ENCODE data around the gene FBP1. TPM values are rescaled to one million over a fixed set of nuclear protein-coding genes. Genes with fewer than 3 reads are reported as not detected.

FBP1 gene
- total RNA-seq, 4 donors from 2014 or later: 0.99 to 12.1 (median 6.6) TPM

GRCh38 chr9:94668928-94669729 lies 29.8 kb upstream of the FBP1 start:
- no peak overlapping the region for H3K4me3 ChIP-seq (ENCODE audit: low read depth, poor library complexity, severe bottlenecking)
- intact Hi-C loops (cut with DNase I; ENCODE audit: low total_unique reads): loop anchor here (10.0 kb wide), 1 partner anchor 1546 kb away; no protein-coding TSS in a partner anchor
- 43 to 55% methylated on average over 17 of the region's 17 CpGs for WGBS, 2 donors
- DNase-seq (ENCODE audit: low spot score in 2 of 2): no peak
- TF ChIP-seq CTCF (IDR thresholded peaks at IDR 0.05) (peak in 1 of 3 donors; percentile 18), POLR2A (IDR thresholded peaks at IDR 0.05) (no peak)

GRCh38 chr9:94668418-94668927 lies 29.2 kb upstream of the FBP1 start:
- TF ChIP-seq POLR2A (IDR thresholded peaks at IDR 0.05) (no peak), CTCF (IDR thresholded peaks at IDR 0.05) (no peak)
- DNase-seq (ENCODE audit: low spot score in 2 of 2): no peak
- WGBS, 2 donors: 48 to 49% methylated on average over 6 of the region's 6 CpGs
- no peak overlapping the region for H3K4me3 ChIP-seq (ENCODE audit: low read depth, poor library complexity, severe bottlenecking)
- intact Hi-C loops (cut with DNase I; ENCODE audit: low total_unique reads): loop anchor here (10.0 kb wide), 1 partner anchor 1546 kb away; no protein-coding TSS in a partner anchor

- H3K4me3 ChIP-seq (ENCODE audit: low read depth, poor library complexity, severe bottlenecking): no peak overlapping the region
- TF ChIP-seq CTCF (IDR thresholded peaks at IDR 0.05) (no peak), POLR2A (IDR thresholded peaks at IDR 0.05) (no peak)
- intact Hi-C loops (cut with DNase I; ENCODE audit: low total_unique reads): loop anchor here (10.0 kb wide), 1 partner anchor 1548 kb away; no protein-coding TSS in a partner anchor
- WGBS, 2 donors: 79 to 81% methylated on average over 14 of the region's 14 CpGs
- DNase-seq (ENCODE audit: low spot score in 2 of 2): no peak
Observed at GRCh38 chr9:94666364-94667099, 27.2 kb upstream of the FBP1 start.

GRCh38 chr9:94665613-94666012 lies 26.3 kb upstream of the FBP1 start:
- H3K4me3 ChIP-seq (ENCODE audit: low read depth, poor library complexity, severe bottlenecking): no peak overlapping the region
- WGBS, 2 donors: 84 to 92% methylated on average over 3 of the region's 3 CpGs
- intact Hi-C loops (cut with DNase I; ENCODE audit: low total_unique reads): loop anchor here (10.0 kb wide), 1 partner anchor 1549 kb away; no protein-coding TSS in a partner anchor
- DNase-seq (ENCODE audit: low spot score in 2 of 2): no peak
- TF ChIP-seq POLR2A (IDR thresholded peaks at IDR 0.05) (no peak), CTCF (IDR thresholded peaks at IDR 0.05) (no peak)

GRCh38 chr9:94664801-94665200 lies 25.5 kb upstream of the FBP1 start:
- no peak for DNase-seq (ENCODE audit: low spot score in 2 of 2)
- intact Hi-C loops (cut with DNase I; ENCODE audit: low total_unique reads): loop anchor here (10.0 kb wide), 1 partner anchor 1550 kb away; no protein-coding TSS in a partner anchor
- 70 to 75% methylated on average over 2 of the region's 2 CpGs for WGBS, 2 donors
- H3K4me3 ChIP-seq (ENCODE audit: low read depth, poor library complexity, severe bottlenecking): no peak overlapping the region
- no peak for TF ChIP-seq CTCF (IDR thresholded peaks at IDR 0.05)
- TF ChIP-seq POLR2A (IDR thresholded peaks at IDR 0.05): no peak

Data from lower leg skin (tissue), 4 donors.